B cell (primary cell): Measurements from ENCODE around the gene PRPF4. TPM values are rescaled to one million over a fixed set of nuclear protein-coding genes. Genes with fewer than 3 reads are reported as not detected.

ENCODE experiments used
- ATAC-seq: fragments of 200-7000 bp; cut with Tn5 transposase; one replicate; pipeline ENCODE4 v1.10.0; 2021; ENCODE audit warnings: low read depth, mild to moderate bottlenecking, moderate number of reproducible peaks, moderate library complexity
- CTCF ChIA-PET: fragments of 350-600 bp; sonication (Branson Sonifier 250); formaldehyde crosslinking; loops from one replicate; lab custom pipeline; 2021; ENCODE audit warnings: antibody characterized with exemption, inconsistent platforms; lab: Charles Lee
- POLR2A ChIA-PET: fragments of 350-600 bp; sonication (Branson Sonifier 250); formaldehyde crosslinking; loops from one replicate; lab custom pipeline; 2021; ENCODE audit warnings: antibody characterized with exemption; lab: Charles Lee
- DNase-seq: peaks from one replicate; pipeline ENCODE4 v3.0.0; 2013
- H2AFZ ChIP-seq: 2 replicates; pipeline ENCODE4 v1.6.1; 2012; ENCODE audit warnings: mild to moderate bottlenecking, low read depth, low read length; ENCODE audit not compliant: insufficient read depth, poor library complexity, severe bottlenecking
- H3K27ac ChIP-seq, 2 donors: 1 replicate in 1 of 2; 2 replicates in 1 of 2; pipeline ENCODE4 v1.5.1; 2012 to 2013; ENCODE audit warnings: low read length in 2 of 2, mild to moderate bottlenecking in 2 of 2, moderate library complexity in 1 of 2
- H3K27me3 ChIP-seq, 4 experiments: fragments of 200-600 bp in 1 of 4; sonication (generic) in 1 of 4; replicated peaks in 1 of 4; 1 replicate in 2 of 4; 2 replicates in 2 of 4; pipeline versions ENCODE4 v1.6.1 to v1.7.0; 2013 to 2016; ENCODE audit warnings: low read length in 3 of 4, mild to moderate bottlenecking in 2 of 4, mixed read lengths in 1 of 4, moderate library complexity in 1 of 4; ENCODE audit not compliant: insufficient read depth in 4 of 4, control insufficient read depth in 3 of 4; ENCODE audit errors: control extremely low read depth in 1 of 4
- H3K36me3 ChIP-seq, 2 experiments: replicated peaks in 1 of 2; 1 replicate in 1 of 2; 2 replicates in 1 of 2; pipeline versions ENCODE4 v1.6.1 to v1.7.1; 2013; ENCODE audit warnings: low read length in 1 of 2; ENCODE audit not compliant: insufficient read depth in 2 of 2, control insufficient read depth in 1 of 2; ENCODE audit errors: control extremely low read depth in 1 of 2, extremely low read depth in 1 of 2
- H3K4me1 ChIP-seq, 2 donors: fragments of 200-600 bp in 1 of 2; sonication (generic) in 1 of 2; 1 replicate in 1 of 2; 2 replicates in 1 of 2; pipeline versions ENCODE4 v1.5.1 to v1.6.1; 2013 to 2017; ENCODE audit warnings: low read length in 2 of 2; ENCODE audit not compliant: control insufficient read depth in 2 of 2, insufficient read depth in 2 of 2
- H3K4me2 ChIP-seq: replicated peaks from 2 replicates; pipeline ENCODE3; 2012; ENCODE audit warnings: mild to moderate bottlenecking, low read depth, low read length; ENCODE audit not compliant: poor library complexity, severe bottlenecking
- H3K4me3 ChIP-seq, 5 experiments: fragments of 200-600 bp in 1 of 5; sonication (generic) in 1 of 5; 1 replicate in 3 of 5; 2 replicates in 2 of 5; pipeline versions ENCODE4 v1.5.1 to v1.7.0; 2011 to 2016; ENCODE audit warnings: low read length in 4 of 5, mild to moderate bottlenecking in 4 of 5, low read depth in 2 of 5, control low read depth in 1 of 5, moderate library complexity in 1 of 5; ENCODE audit not compliant: insufficient read depth in 1 of 5; ENCODE audit errors: control extremely low read depth in 1 of 5, extremely low read depth in 1 of 5
- H3K79me2 ChIP-seq: fragments of 200-600 bp; sonication (generic); one replicate; pipeline ENCODE4 v1.6.0; 2016; ENCODE audit warnings: low read length; ENCODE audit not compliant: control insufficient read depth, insufficient read depth
- H3K9ac ChIP-seq: fragments of 200-600 bp; sonication (generic); 2 replicates; pipeline ENCODE4 v1.6.1; 2017; ENCODE audit warnings: mild to moderate bottlenecking, low read length, moderate library complexity
- H3K9me3 ChIP-seq, 3 donors: one replicate each; pipeline versions ENCODE4 v1.6.1 to v1.7.1; 2013; ENCODE audit warnings: low read length in 2 of 3; ENCODE audit not compliant: control insufficient read depth in 2 of 3, insufficient read depth in 1 of 3; ENCODE audit errors: control extremely low read depth in 1 of 3
- H4K20me1 ChIP-seq: 2 replicates; pipeline ENCODE4 v1.6.0; 2012; ENCODE audit warnings: mild to moderate bottlenecking, low read length; ENCODE audit not compliant: insufficient read depth, control insufficient read depth, poor library complexity, severe bottlenecking
- H3K27ac Mint-ChIP-seq: one replicate; pipeline ENCODE4 v1.8.0; 2021; ENCODE audit warnings: mixed read lengths
- H3K27me3 Mint-ChIP-seq: one replicate; pipeline ENCODE4 v1.8.0; 2021; ENCODE audit warnings: mixed read lengths
- H3K4me1 Mint-ChIP-seq: one replicate; pipeline ENCODE4 v1.8.0; 2021; ENCODE audit warnings: mixed read lengths
- H3K4me3 Mint-ChIP-seq: one replicate; pipeline ENCODE4 v1.8.0; 2021; ENCODE audit warnings: mixed read lengths
- H3K9me3 Mint-ChIP-seq: one replicate; pipeline ENCODE4 v1.8.0; 2022; ENCODE audit warnings: mixed read lengths; ENCODE audit not compliant: insufficient read depth
- CTCF ChIP-seq: fragments of 200-600 bp; IDR thresholded peaks from one replicate; pipeline ENCODE4 v1.8.0; 2022; ENCODE audit warnings: antibody characterized with exemption, mild to moderate bottlenecking
- EZH2 ChIP-seq: IDR thresholded peaks from 2 replicates; pipeline ENCODE4 v1.6.1; 2012; ENCODE audit warnings: borderline replicate concordance, low read depth, mild to moderate bottlenecking, moderate library complexity, low read length; ENCODE audit not compliant: insufficient read depth, poor library complexity, severe bottlenecking
- WGBS: methylation state at CpG from one replicate; pipeline ENCODE4 v1.1.5; 2013; ENCODE audit warnings: missing lambda C conversion rate; ENCODE audit not compliant: insufficient coverage; 5-methylcytosine and 5-hydroxymethylcytosine counted together
- intact Hi-C: fragments of 100-400 bp; cut with micrococcal nuclease; formaldehyde crosslinking; loops from one replicate; pipeline ENCODE4 v1.10.0; 2022
- polyA plus RNA-seq: library from polyadenylated mRNA; depleted of rRNA; stranded (reverse); fragments of >200 nt; gene quantifications from 2 replicates; pipeline ENCODE4 v1.2.3, GENCODE V29; 2012
- total RNA-seq, 2 donors: library from RNA; stranded (reverse); fragments of 120-200 nt in 1 of 2; gene quantifications; 1 replicate in 1 of 2; 2 replicates in 1 of 2; pipeline versions ENCODE4 v1.2.3 to v1.2.4, GENCODE V29; 2013 to 2022

Gene PRPF4
- total and polyA plus RNA-seq, 2 donors (not counting 1 experiment from before 2014, with no cell fraction given), result 11.4 to 30.8 TPM

GRCh38 chr9:113269355-113269754 is 6.1 kb upstream of the PRPF4 start:
- Histone ChIP-seq H3K36me3 (peaks cover 0 to 54% of the 10 kb centered on the region in 2 experiments), H2AFZ (no peak overlapping the region), H3K27me3 (no peaks in the 10 kb centered on the region), H3K9ac (no peak overlapping the region), H3K4me1 (peaks cover 2 to 3% of the 10 kb centered on the region in 2 donors), H3K4me3 (no peak overlapping the region), H3K9me3 (no peaks in the 10 kb centered on the region), H3K27ac (no peak overlapping the region), H3K79me2 (peaks cover 8% of the 10 kb centered on the region), H4K20me1 (peaks cover 5% of the 10 kb centered on the region), H3K4me2 (no peak overlapping the region)
- ChIA-PET POLR2A (interaction anchor here (0.6 kb wide), 1 partner anchor 108 kb away, joined by 8 read pairs; no protein-coding TSS in a partner anchor), CTCF (interaction anchor here (1.0 to 1.5 kb wide), 3 partner anchors 22 to 389 kb away, joined by 3 to 7 read pairs (median 6); no protein-coding TSS in a partner anchor)
- Mint-ChIP-seq H3K27me3 (no peaks in the 10 kb centered on the region), H3K9me3 (no peaks in the 10 kb centered on the region), H3K4me1 (no peaks in the 10 kb centered on the region), H3K4me3 (no peak overlapping the region), H3K27ac (no peak overlapping the region)
- no CpG with 5 or more reads among the region's 2 CpGs for WGBS
- intact Hi-C loops, result no loop called here
- TF ChIP-seq EZH2 (no peak), CTCF (no peak)
- ATAC-seq (no peak), DNase-seq (no peak)

GRCh38 chr9:113269871-113270270 is 5.6 kb upstream of the PRPF4 start:
- Mint-ChIP-seq H3K4me3 (no peak overlapping the region), H3K27ac (no peak overlapping the region), H3K27me3 (no peaks in the 10 kb centered on the region), H3K9me3 (no peaks in the 10 kb centered on the region), H3K4me1 (no peaks in the 10 kb centered on the region)
- H3K27ac ChIP-seq, result no peak overlapping the region
- peaks cover 5% of the 10 kb centered on the region for H4K20me1 ChIP-seq
- peaks cover 3 to 7% of the 10 kb centered on the region in 2 donors for H3K4me1 ChIP-seq
- DNase-seq (no peak), ATAC-seq (no peak)
- intact Hi-C loops, result loop anchor here (10.0 kb wide), 2 partner anchors 605 to 1635 kb away; partner anchors contain the start of genes DNAJC25 and ZNF618
- peaks cover 8% of the 10 kb centered on the region for H3K79me2 ChIP-seq
- POLR2A ChIA-PET, result no interaction called here
- H3K9ac ChIP-seq, result no peak overlapping the region
- no peak overlapping the region for H3K4me2 ChIP-seq
- H3K27me3 ChIP-seq, result no peaks in the 10 kb centered on the region
- H3K9me3 ChIP-seq, result no peaks in the 10 kb centered on the region
- H2AFZ ChIP-seq, result no peak overlapping the region
- CTCF ChIA-PET, result interaction anchor here (1.0 to 1.5 kb wide), 3 partner anchors 22 to 388 kb away, joined by 3 to 7 read pairs (median 6); no protein-coding TSS in a partner anchor
- H3K4me3 ChIP-seq, result no peak overlapping the region
- TF ChIP-seq CTCF (no peak), EZH2 (no peak)
- peaks cover 0 to 54% of the 10 kb centered on the region in 2 experiments for H3K36me3 ChIP-seq
- WGBS, result no CpG with 5 or more reads among the region's 2 CpGs
